NCI-H526 treated with DMSO at 0.1 percent for 48 hours (cell line): ENCODE measurements around the gene ANO6.

Source experiments
- DNase-seq: peaks from one replicate; lab custom pipeline; 2025; lab: John Stamatoyannopoulos, UW

ANO6 gene

DNA sequence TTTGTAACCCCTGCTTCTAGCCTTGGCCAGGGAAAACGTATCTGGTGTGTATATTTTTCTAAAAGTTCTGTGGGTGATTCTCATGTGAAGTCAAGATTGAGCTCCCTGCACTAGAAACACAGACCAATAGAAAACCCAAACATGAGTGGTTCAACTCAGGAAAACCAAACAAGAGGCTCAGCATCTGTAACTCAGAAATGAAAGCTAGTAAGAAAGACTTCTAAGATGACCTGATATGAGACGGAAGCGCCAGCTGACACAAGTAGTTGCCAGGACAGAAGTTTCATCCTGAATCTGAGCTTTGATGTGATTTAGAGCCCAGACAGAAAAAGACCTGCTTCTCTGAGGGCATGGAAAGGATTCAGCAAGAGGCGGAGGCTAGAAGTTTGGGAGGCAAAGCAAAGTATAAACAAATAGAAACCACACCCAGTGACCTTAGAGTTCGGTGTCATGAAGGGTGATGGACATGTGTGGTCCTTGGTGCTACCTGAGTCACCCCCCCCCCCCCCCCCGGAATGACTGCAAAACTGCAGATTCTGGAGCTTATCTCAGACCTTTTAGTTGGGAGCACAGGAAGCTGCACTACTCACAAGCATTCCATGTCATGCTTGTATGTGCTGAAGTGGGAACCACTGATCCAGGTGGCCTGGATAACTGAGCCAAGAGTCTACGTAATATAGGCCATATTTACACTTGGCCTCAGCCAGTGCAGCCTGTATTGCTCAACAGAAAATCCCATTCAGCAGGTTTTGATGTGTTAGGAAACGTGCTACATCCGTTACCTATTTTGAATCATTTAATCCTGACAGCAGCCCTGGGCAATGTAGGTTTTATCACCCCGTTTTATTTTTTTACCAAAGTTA, 191.3 kb downstream of the ANO6 start:
- no peak for DNase-seq

- DNase-seq: peak; percentile 83
Measured at GRCh38 chr12:45407981-45408728, 192.3 kb downstream of the ANO6 start.

- peak; percentile 86 for DNase-seq
Measured at GRCh38 chr12:45408729-45409114, 192.8 kb downstream of the ANO6 start.

DNA sequence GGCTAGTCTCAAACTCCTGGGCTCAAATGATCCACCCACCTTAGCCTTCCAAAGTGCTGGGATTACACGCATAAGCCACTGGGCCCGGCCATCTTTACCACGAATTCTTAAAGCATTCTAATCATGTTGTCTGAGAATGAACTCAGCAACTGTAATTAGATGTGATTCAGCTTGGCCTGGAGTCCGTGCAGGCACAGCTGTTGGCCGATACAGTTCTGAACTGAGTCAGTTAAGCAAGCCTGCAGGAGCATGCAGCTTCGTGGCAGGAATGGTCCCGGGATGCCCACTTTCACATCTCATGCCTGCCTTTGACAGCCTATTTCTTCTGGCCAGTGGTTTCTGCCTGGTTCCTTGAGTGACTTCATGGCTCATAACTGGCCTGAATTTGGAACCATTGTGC, 194.1 kb downstream of the ANO6 start:
- no peak for DNase-seq

DNA sequence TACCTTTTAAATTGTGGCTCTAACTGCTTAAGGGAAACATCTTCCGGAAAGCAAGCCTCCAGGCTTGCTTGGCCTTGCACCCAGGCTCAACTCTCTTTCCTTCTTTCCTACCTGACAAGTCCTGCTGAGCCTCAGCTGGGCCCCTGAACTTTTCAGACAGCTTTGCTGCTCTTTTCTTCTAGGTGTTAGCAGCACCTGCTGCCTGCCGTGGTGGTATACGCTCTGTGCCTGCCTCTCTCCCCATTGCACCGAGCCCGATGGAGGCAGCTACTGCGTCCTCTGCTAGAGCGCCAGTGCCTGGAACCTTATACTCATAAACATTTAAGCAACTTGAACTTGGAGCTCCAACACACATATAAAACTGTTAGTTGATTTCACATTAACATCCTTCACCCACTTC, 195.7 kb downstream of the ANO6 start:
- DNase-seq: no peak

DNA sequence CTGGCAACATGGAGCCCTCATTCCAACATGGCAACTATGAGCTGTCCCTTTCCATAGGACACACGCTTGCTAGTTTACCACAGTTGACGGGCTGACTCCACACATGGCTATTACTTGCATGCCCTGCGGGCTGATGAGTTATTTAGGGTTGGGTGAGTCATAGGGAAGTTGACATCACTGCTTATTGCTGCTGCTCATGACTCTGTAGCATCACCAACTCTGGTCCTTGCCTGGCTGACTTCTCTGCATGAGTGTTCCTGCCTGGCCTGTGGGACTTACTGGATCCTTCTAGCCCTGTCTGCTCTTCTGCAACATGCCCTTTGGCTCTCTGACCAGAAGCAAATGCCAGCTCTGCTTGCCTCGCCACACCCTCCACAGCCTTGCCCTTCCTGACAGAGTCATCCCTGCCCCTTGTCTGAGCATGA, 199.5 kb downstream of the ANO6 start:
- DNase-seq: no peak

DNA sequence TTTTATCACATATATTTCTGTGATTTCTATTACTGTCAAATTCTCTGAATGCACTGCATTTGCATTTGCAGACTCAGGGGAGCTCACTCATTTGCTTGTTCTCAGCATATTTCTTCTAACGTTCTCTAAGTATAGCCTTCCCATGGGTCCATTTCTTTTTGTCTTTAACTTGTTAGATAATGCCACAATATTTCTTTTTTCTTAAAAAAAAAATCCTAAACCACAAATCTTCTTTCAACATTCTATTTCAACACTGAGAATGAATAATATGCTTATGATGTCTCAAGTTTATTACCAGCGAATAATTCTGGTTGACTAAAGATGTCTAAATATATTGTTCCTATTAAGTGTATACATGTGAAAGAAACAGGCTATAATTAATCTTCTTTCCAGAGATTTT, 200.2 kb downstream of the ANO6 start:
- DNase-seq: no peak

DNA sequence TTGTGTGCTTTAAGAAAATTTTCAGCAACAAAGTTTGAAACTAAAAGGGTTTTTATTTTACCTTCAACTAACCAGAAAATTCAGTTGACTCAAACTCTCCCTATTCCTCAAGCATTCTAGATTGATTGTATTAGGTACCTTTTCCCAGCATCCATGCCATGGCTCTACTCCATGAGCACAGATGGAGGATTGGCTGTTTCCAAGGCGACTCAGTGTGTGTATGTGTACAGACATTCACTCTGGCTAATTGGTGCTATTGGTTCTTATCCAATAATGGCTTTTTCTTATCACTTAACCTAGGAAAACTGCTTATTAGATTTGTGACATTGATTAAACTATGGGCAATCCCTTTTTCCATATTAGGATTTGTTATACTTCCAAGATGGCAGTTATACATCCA, 202.6 kb downstream of the ANO6 start:
- DNase-seq: no peak

DNA sequence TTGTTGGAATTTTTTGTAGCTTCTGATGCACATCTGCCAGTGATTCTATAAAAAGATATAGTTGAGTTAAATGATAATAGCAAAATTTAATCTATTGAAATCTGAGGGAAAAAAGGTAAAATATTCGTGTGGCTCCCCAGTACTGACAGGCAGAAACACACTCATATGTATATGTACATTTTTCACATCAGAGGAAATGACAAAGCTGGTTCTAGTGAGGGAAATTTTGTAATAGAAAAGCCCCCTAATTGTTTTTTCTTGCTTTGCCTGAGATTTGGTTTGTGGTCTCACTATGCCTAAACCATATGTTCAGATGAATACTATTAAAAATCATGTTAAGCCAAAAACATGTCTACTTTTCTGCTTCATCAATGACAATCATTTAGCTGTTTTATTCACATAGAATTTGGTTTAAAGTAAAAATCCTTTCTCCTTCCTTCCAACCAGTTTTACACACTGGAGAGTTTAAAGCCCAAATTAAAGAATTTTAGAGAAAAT, 203.5 kb downstream of the ANO6 start:
- DNase-seq: no peak

DNA sequence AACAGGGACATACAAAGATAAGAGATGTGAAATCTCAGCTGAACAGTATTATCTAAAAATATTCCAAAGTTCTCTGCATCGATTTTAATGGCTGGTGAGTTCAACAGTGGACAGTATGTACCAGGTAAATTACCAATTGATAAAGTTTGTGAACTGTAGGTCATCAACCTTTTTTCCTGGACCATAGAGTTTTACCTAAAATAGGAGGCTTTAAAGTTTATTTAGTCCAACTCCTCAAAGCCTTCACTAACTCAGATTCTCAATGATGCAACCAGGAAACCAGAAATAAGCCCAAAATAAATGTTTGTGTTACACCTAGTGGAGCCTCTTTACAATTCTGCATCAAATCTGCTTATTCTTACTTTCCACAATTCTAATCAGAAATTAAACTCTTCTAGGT, 205.8 kb downstream of the ANO6 start:
- no peak for DNase-seq

DNA sequence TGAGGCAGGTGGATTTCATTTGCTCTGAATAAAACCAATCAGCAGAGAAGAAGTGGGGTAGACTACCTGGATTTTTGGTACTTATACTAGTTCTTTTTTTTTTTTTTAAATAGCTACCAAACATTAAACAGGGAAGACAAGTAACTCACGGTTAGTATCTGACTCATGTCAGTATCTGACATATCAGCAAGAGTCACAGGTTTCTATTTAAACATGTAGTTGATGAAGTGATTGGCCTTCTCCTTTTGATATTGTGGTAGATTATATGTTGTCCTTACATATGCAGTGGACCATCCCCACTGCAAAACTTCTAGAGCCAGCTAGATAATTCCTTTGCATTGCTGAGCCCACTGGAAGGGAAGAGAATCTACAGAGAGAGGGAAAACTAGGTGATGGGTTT, 208.0 kb downstream of the ANO6 start:
- DNase-seq: no peak

DNA sequence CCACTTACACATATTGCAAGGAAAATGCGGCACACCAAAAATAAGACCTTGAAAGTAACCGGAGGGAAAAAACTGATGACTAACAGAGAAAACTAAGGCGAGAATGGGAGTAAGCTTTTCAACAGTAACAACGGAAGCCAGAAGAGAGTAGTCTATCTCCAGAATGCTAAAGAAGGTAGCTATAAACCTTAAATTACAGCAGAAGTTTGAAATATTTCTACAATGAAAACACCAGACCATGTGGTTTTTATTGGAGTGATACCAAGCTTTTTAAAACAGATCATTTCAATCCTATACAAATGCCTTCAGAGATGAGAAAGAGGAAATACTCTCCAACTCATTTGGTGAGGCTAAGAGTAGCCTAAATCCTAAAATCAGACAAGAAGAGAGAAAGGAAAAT, 209.5 kb downstream of the ANO6 start:
- DNase-seq: no peak

GRCh38 chr12:45426294-45426693, 210.4 kb downstream of the ANO6 start:
- no peak for DNase-seq

DNA sequence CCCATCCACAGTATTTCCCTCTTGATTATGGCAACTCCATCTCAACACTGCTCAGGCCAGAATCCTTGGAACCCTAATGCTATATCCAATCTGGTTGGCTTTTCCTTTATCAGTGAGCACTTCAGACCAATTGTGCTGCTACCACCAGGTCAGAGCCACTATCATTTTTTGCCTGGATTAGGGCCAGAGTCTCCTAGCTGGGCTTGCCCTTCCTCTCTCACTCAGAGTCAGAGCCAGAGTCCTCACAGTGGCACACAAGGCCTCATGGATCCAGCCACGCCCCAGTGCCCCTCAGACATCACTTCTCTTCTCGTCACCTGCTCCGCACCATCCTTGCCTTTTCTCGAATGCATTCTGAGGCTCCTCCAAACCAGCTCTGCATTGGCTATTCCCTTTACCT, 211.1 kb downstream of the ANO6 start:
- DNase-seq: no peak

GRCh38 chr12:45429831-45430230, 213.9 kb downstream of the ANO6 start:
- DNase-seq: no peak

GRCh38 chr12:45431126-45431525, 215.2 kb downstream of the ANO6 start:
- no peak for DNase-seq

DNA sequence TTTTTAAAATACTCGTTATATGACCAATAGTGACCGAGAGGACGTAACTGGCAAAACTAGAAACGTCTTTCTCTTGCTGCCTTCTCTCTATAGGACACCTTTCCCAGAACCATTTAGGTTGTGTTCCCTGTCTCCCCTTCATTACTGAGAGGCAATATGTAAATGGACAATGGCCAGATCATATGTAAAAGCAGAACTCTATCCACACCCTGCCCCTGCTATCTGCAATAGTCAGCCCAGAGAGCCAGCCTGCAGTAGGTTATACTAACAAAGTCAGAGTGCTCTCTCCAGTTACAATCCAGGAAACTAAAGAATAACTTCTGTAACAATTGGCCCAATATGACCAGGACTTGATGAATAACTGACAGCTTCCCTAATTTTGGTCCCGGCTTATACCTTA, 216.8 kb downstream of the ANO6 start:
- DNase-seq: no peak

DNA sequence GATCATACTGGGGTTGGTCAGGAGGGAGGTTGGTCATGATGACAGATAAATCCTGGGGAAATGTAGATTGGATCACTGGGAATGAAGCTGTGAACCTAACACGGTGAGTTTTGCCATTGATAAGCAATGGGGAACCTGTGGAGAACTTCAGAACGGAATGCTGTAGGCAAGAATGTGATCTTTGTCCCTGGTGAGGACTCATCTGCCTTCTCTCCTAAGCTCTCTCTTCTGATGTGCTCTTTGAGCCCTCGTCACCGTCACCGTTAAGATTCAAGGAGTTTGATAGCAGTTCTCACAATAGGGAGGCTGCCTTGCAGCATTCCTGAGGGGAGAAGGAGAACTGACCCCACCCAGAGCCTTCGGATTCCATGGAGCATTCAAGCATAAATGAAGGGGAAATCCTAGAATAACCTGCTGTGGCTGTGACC, 217.6 kb downstream of the ANO6 start:
- no peak for DNase-seq

DNA sequence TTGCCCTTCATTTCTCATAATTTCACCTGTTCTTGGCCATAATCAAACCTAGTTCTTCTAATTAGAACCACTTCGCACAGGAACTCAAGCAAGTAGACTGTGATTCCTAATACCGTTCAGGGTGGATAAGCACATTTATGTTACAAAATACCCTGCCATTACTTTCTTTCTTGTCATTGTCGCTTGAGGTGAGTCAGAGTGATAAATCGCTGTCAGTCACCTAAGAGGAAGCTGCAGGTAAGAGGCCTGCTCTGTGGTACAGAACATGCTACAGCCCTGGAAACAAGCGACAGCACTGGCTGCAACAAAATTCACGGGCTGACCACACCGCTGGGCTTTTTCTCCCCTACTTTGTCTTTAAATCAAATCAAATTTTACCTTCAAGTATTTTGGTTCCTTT, 218.2 kb downstream of the ANO6 start:
- no peak for DNase-seq

GRCh38 chr12:45435945-45436710, 220.2 kb downstream of the ANO6 start:
- no peak for DNase-seq

- no peak for DNase-seq
Measured at GRCh38 chr12:45439039-45439438, 223.1 kb downstream of the ANO6 start.

DNA sequence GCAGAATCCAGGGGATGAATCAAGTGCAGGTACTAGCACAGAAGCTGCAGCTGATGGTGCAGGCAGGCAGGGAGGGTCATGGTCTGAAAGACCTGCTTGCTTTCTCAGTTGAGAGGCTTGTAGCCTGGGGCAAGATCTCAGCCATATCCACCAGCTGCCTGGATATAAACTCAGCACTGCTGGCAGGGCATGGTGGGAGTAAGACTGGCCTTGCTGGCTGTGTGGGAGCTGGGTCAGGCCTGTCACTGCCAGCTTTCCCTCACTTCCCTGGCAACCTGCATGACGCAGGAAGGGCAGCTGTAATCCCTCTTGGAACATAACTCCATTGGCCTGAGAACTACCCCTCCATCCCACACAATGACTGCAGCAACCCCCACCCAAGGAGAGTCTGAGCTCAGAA, 230.1 kb downstream of the ANO6 start:
- DNase-seq: no peak

DNA sequence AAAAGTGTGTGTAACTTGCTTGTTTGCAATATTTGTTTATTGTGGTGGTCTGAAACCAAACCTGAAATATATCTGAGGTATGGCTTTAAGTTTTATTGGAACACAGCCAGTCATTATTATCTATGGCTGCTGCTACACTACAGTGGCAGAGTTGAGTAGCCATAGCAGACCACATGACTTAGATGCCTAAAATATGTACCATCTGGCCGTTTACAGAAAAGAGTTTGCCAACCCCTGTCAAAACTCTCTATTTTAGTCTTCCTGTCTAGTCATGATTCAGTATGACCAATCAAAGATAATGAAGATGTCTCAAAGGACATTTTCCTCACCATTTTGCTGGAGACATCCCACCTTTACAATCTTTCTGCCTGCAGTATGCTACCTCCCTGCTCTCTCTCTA, 242.3 kb downstream of the ANO6 start:
- DNase-seq: no peak
